ENCODE measurements around the gene TRMT11. TPM values are rescaled to one million over a fixed set of nuclear protein-coding genes. Genes with fewer than 3 reads are reported as not detected.

The TRMT11 gene
- total and polyA plus RNA-seq, 2 of the 13 experiments (the other 11 are each of a cell fraction or from before 2014, with no cell fraction given) = 42.2 to 81.9 TPM

DNA sequence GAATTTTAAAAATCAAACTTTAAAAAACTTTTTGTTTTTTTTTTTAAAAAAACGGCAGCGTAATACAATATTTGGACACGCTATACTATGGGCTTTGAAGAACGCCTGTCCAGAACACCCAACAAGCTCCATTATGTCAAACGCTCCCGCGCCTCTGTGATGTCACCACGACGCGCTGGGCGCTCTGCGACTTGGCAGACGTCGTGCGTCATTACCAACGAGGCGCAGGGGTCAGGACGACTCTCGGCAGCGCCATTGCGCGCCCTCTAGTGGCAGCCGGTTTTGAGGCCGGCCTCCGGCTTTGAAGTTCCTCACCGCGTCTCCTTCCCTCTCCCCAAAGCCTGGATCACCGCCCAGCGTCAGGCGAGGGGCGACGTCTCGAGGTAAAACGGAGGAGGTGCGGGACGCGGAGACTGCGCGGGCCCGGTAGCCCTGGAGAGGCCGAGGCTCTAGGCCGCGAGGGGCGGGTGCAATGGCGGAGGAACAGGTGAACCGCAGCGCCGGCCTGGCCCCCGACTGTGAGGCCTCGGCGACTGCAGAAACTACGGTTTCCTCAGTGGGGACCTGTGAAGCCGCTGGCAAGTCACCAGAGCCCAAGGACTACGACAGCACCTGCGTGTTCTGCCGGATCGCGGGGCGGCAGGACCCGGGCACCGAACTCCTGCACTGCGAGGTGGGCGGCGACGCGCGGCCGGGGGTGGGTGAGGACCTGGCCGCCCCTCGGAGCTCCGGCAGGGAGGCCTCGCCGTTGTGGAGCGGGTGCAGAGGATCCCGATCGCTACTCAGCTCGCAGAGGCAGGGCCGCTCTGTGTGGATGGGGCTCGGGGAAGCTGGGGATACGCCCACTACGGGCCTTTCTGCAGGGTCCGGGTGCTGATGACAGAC is 29.6 kb upstream of the TRMT11 start, which contains the start of gene HINT3 (continued):
- TF ChIP-seq, protein P1, sequence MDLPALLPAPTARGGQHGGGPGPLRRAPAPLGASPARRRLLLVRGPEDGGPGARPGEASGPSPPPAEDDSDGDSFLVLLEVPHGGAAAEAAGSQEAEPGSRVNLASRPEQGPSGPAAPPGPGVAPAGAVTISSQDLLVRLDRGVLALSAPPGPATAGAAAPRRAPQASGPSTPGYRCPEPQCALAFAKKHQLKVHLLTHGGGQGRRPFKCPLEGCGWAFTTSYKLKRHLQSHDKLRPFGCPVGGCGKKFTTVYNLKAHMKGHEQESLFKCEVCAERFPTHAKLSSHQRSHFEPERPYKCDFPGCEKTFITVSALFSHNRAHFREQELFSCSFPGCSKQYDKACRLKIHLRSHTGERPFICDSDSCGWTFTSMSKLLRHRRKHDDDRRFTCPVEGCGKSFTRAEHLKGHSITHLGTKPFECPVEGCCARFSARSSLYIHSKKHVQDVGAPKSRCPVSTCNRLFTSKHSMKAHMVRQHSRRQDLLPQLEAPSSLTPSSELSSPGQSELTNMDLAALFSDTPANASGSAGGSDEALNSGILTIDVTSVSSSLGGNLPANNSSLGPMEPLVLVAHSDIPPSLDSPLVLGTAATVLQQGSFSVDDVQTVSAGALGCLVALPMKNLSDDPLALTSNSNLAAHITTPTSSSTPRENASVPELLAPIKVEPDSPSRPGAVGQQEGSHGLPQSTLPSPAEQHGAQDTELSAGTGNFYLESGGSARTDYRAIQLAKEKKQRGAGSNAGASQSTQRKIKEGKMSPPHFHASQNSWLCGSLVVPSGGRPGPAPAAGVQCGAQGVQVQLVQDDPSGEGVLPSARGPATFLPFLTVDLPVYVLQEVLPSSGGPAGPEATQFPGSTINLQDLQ (CRISPR knock-in tag; IDR thresholded peaks at IDR 0.05) = no peak
- TF ChIP-seq ZFP36 (IDR thresholded peaks at IDR 0.05; ENCODE audit: borderline replicate concordance, low read depth, low read length, partially characterized antibody) = no peak
- TF ChIP-seq ZNF879 (CRISPR knock-in tag; IDR thresholded peaks at IDR 0.05) = peak; percentile 95
- no peak for TF ChIP-seq JUNB (CRISPR knock-in tag; IDR thresholded peaks at IDR 0.05; ENCODE audit: borderline replicate concordance)
- TF ChIP-seq HNRNPUL1 (IDR thresholded peaks at IDR 0.05; ENCODE audit: low read depth, low read length) = peak; percentile 21; the same call in 1 of the 2 replicates
- peak; percentile 82; the same call in 1 of the 2 replicates for TF ChIP-seq PAX8 (CRISPR knock-in tag; IDR thresholded peaks at IDR 0.05; ENCODE audit: borderline replicate concordance)
- TF ChIP-seq, protein P2, sequence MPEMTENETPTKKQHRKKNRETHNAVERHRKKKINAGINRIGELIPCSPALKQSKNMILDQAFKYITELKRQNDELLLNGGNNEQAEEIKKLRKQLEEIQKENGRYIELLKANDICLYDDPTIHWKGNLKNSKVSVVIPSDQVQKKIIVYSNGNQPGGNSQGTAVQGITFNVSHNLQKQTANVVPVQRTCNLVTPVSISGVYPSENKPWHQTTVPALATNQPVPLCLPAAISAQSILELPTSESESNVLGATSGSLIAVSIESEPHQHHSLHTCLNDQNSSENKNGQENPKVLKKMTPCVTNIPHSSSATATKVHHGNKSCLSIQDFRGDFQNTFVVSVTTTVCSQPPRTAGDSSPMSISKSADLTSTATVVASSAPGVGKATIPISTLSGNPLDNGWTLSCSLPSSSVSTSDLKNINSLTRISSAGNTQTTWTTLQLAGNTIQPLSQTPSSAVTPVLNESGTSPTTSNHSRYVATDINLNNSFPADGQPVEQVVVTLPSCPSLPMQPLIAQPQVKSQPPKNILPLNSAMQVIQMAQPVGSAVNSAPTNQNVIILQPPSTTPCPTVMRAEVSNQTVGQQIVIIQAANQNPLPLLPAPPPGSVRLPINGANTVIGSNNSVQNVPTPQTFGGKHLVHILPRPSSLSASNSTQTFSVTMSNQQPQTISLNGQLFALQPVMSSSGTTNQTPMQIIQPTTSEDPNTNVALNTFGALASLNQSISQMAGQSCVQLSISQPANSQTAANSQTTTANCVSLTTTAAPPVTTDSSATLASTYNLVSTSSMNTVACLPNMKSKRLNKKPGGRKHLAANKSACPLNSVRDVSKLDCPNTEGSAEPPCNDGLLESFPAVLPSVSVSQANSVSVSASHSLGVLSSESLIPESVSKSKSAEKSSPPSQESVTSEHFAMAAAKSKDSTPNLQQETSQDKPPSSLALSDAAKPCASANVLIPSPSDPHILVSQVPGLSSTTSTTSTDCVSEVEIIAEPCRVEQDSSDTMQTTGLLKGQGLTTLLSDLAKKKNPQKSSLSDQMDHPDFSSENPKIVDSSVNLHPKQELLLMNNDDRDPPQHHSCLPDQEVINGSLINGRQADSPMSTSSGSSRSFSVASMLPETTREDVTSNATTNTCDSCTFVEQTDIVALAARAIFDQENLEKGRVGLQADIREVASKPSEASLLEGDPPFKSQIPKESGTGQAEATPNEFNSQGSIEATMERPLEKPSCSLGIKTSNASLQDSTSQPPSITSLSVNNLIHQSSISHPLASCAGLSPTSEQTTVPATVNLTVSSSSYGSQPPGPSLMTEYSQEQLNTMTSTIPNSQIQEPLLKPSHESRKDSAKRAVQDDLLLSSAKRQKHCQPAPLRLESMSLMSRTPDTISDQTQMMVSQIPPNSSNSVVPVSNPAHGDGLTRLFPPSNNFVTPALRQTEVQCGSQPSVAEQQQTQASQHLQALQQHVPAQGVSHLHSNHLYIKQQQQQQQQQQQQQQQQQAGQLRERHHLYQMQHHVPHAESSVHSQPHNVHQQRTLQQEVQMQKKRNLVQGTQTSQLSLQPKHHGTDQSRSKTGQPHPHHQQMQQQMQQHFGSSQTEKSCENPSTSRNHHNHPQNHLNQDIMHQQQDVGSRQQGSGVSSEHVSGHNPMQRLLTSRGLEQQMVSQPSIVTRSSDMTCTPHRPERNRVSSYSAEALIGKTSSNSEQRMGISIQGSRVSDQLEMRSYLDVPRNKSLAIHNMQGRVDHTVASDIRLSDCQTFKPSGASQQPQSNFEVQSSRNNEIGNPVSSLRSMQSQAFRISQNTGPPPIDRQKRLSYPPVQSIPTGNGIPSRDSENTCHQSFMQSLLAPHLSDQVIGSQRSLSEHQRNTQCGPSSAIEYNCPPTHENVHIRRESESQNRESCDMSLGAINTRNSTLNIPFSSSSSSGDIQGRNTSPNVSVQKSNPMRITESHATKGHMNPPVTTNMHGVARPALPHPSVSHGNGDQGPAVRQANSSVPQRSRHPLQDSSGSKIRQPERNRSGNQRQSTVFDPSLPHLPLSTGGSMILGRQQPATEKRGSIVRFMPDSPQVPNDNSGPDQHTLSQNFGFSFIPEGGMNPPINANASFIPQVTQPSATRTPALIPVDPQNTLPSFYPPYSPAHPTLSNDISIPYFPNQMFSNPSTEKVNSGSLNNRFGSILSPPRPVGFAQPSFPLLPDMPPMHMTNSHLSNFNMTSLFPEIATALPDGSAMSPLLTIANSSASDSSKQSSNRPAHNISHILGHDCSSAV (CRISPR knock-in tag; IDR thresholded peaks at IDR 0.05; ENCODE audit: borderline replicate concordance) = no peak
- TF ChIP-seq NCOA1 (CRISPR knock-in tag; IDR thresholded peaks at IDR 0.05) = peak; percentile 96
- no peak for TF ChIP-seq IKZF4 (CRISPR knock-in tag; IDR thresholded peaks at IDR 0.05; ENCODE audit: borderline replicate concordance, low read depth, not compliant biosample characterization)
- TF ChIP-seq CBX2 (IDR thresholded peaks at IDR 0.05; ENCODE audit: low read depth, low read length) = no peak
- 0 out of 2 replicates have a peak, but pooled peaks have one; percentile 23 for TF ChIP-seq CBX2 (CRISPR knock-in tag; IDR thresholded peaks at IDR 0.05; ENCODE audit: low read depth)
- TF ChIP-seq SMAD9 (CRISPR knock-in tag; IDR thresholded peaks at IDR 0.05) = no peak
- TF ChIP-seq, protein P3, sequence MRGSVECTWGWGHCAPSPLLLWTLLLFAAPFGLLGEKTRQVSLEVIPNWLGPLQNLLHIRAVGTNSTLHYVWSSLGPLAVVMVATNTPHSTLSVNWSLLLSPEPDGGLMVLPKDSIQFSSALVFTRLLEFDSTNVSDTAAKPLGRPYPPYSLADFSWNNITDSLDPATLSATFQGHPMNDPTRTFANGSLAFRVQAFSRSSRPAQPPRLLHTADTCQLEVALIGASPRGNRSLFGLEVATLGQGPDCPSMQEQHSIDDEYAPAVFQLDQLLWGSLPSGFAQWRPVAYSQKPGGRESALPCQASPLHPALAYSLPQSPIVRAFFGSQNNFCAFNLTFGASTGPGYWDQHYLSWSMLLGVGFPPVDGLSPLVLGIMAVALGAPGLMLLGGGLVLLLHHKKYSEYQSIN (CRISPR knock-in tag; IDR thresholded peaks at IDR 0.05; ENCODE audit: borderline replicate concordance) = no peak
- TF ChIP-seq ZNF510 (CRISPR knock-in tag; IDR thresholded peaks at IDR 0.05; ENCODE audit: low read depth) = no peak
- TF ChIP-seq, protein P4, sequence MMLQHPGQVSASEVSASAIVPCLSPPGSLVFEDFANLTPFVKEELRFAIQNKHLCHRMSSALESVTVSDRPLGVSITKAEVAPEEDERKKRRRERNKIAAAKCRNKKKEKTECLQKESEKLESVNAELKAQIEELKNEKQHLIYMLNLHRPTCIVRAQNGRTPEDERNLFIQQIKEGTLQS (CRISPR knock-in tag; IDR thresholded peaks at IDR 0.05) = peak; percentile 48

Data from HepG2 (cell line).